Muscle of leg (tissue), 11 donors: ENCODE results near the gene IRX6. TPM values are rescaled to one million over a fixed set of nuclear protein-coding genes. Genes with fewer than 3 reads are reported as not detected.
A peak's percentile ranks its signal among the peaks of the same experiment; 100 is the strongest.

Experiments
- DNase-seq: peaks from one replicate; pipeline ENCODE4 v3.0.0; 2013
- H3K27ac ChIP-seq: one replicate; pipeline ENCODE4 v1.5.1; 2013; ENCODE audit warnings: mild to moderate bottlenecking, low read length, control low read depth
- H3K27me3 ChIP-seq: one replicate; pipeline ENCODE4 v1.6.1; 2013; ENCODE audit warnings: low read length; ENCODE audit not compliant: control insufficient read depth, insufficient read depth
- H3K36me3 ChIP-seq: one replicate; pipeline ENCODE4 v1.6.1; 2013; ENCODE audit warnings: low read length; ENCODE audit not compliant: control insufficient read depth, insufficient read depth
- H3K4me1 ChIP-seq: one replicate; pipeline ENCODE4 v1.6.1; 2013; ENCODE audit warnings: low read length; ENCODE audit not compliant: control insufficient read depth, insufficient read depth
- H3K4me3 ChIP-seq: one replicate; pipeline ENCODE4 v1.5.1; 2013; ENCODE audit warnings: low read length, control low read depth
- H3K9me3 ChIP-seq: replicated peaks from 2 replicates; pipeline ENCODE4 v1.6.1; 2013; ENCODE audit warnings: low read depth, low read length; ENCODE audit not compliant: control insufficient read depth
- WGBS: methylation state at CpG from one replicate; pipeline ENCODE4 v1.1.5; 2013; ENCODE audit warnings: missing lambda C conversion rate; ENCODE audit not compliant: insufficient coverage; 5-methylcytosine and 5-hydroxymethylcytosine counted together
- polyA plus RNA-seq, 8 donors: library from polyadenylated mRNA; unstranded; fragments of 120-200 nt; gene quantifications; one replicate each; pipeline versions ENCODE4 v1.2.1 to v1.2.3, GENCODE V29; 2013; ENCODE audit warnings: inconsistent platforms in 1 of 8, low replicate concordance in 1 of 8; ENCODE audit not compliant: insufficient read length in 8 of 8, insufficient read depth in 1 of 8
- total RNA-seq: library from RNA; stranded (reverse); fragments of 120-200 nt; gene quantifications from one replicate; pipeline ENCODE4 v1.2.4, GENCODE V29; 2013

IRX6 gene
- total and polyA plus RNA-seq, 9 donors = 0.09 to 0.85 (median 0.25) TPM

- no peak for DNase-seq
- no peak overlapping the region for H3K4me3 ChIP-seq
- no peaks in the 10 kb centered on the region for H3K36me3 ChIP-seq
- H3K27ac ChIP-seq = no peak overlapping the region
- H3K4me1 ChIP-seq = no peaks in the 10 kb centered on the region
- no peaks in the 10 kb centered on the region for H3K27me3 ChIP-seq
- no CpG with 5 or more reads among the region's 3 CpGs for WGBS
- no peaks in the 10 kb centered on the region for H3K9me3 ChIP-seq
These were observed 33.2 kb downstream of the IRX6 start for GRCh38 chr16:55357241-55357640.

DNA sequence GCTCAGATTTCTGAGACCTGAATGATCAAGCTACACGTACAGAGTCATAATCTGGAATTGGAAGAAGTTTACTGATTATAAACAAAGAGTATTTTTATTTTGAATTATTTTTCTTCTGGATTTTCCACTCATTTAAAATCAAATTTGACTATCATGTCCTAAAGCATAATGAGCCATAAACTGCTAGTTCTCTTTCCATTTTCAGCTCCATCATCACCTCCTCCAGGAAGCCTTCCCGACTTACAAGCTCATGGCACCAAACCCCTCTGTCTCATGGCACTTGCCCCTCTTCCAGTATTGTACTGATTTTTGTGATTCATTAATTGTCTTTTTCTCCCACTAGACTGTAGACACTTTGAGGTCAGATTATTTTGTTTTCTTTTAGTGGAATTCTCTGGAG, 35.9 kb downstream of the IRX6 start:
- Histone ChIP-seq H3K4me3 (no peak overlapping the region), H3K4me1 (no peaks in the 10 kb centered on the region), H3K27me3 (peaks cover 4% of the 10 kb centered on the region), H3K9me3 (no peaks in the 10 kb centered on the region), H3K36me3 (no peaks in the 10 kb centered on the region), H3K27ac (no peak overlapping the region)
- no CpG with 5 or more reads among the region's 2 CpGs for WGBS
- no peak for DNase-seq

DNA sequence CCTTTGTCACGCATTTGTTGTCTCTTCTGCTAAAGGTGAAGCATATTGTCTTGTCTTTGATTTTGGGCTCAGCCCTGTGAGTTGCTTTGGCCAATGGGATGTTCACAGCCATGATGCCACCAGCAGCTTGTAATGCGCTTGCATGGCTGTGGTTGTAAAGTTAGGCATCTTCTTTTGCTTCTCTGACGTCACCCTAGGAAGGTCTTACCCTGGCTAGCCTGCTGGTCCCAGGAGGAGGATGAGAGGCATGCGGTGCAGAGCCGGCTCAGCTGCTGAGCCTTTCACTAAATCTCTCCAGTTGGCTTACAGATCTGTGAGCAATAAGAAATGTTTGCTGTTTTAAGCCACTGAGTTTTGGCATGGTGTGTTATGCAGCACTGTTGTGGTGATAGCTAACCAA, 40.8 kb downstream of the IRX6 start:
- no peak for DNase-seq
- Histone ChIP-seq H3K27ac (no peak overlapping the region), H3K4me3 (no peak overlapping the region), H3K36me3 (no peaks in the 10 kb centered on the region), H3K4me1 (peaks cover 6% of the 10 kb centered on the region), H3K9me3 (no peaks in the 10 kb centered on the region), H3K27me3 (peaks cover 8% of the 10 kb centered on the region)
- 83% methylated on average over 2 of the region's 5 CpGs for WGBS

DNA sequence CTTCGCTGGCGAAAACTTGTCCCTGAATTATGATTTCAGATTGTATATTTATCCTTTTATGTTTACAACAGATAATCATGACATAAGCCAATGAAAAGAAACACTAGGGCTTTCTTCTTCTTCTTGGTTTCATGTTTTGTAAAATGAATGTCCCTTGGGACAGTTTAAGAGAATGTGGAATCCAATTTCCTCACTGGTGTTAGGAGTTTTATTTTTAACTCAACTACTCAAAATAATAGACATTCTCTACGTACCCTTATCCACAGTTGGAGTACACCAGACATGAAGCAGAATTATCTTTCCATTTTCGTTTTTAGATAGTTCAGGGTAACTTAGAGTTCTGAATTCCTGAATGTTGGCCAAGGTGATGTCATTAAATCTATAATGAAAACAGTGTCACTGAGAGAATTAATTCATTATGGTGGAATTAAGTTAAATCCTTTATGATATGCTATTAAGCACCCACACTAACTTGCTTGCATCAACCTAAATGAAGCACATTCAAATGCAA, 43.4 kb downstream of the IRX6 start:
- DNase-seq = peak; percentile 69
- Histone ChIP-seq H3K4me3 (no peak overlapping the region), H3K27ac (no peak overlapping the region), H3K36me3 (no peaks in the 10 kb centered on the region), H3K4me1 (peaks cover 6% of the 10 kb centered on the region), H3K9me3 (no peaks in the 10 kb centered on the region), H3K27me3 (peaks cover 17% of the 10 kb centered on the region)
- WGBS = no CpG with 5 or more reads among the region's 4 CpGs

- DNase-seq = peak; percentile 86
- Histone ChIP-seq H3K27me3 (peaks cover 17% of the 10 kb centered on the region), H3K36me3 (no peaks in the 10 kb centered on the region), H3K27ac (peak overlapping the region; percentile 26), H3K4me3 (no peak overlapping the region), H3K9me3 (no peaks in the 10 kb centered on the region), H3K4me1 (peaks cover 6% of the 10 kb centered on the region)
- no CpG with 5 or more reads among the region's 4 CpGs for WGBS
These were observed 44.0 kb downstream of the IRX6 start for GRCh38 chr16:55367866-55368603.

DNA sequence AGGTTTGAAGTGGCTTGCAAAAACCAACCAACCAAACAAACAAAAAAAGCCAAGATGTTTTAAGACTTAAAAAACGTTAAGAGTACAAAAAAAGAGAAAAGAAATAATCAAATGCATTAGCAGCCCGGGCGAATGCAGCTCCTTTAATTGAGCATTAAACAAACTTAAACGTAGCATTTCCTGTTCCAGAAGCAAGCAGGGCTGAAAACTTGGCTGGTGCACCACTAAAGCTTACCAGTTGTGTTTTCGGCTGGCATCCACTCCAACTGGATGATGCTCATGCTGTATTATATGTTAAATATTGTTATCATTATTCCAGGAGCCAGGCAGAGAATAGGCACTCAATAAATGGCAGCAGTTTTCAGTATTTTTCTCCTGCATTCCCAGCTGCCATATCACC, 45.1 kb downstream of the IRX6 start:
- Histone ChIP-seq H3K27ac (no peak overlapping the region), H3K4me1 (peaks cover 6% of the 10 kb centered on the region), H3K36me3 (no peaks in the 10 kb centered on the region), H3K27me3 (peaks cover 17% of the 10 kb centered on the region), H3K4me3 (no peak overlapping the region), H3K9me3 (no peaks in the 10 kb centered on the region)
- DNase-seq = peak; percentile 41
- no CpG with 5 or more reads among the region's 5 CpGs for WGBS

DNA sequence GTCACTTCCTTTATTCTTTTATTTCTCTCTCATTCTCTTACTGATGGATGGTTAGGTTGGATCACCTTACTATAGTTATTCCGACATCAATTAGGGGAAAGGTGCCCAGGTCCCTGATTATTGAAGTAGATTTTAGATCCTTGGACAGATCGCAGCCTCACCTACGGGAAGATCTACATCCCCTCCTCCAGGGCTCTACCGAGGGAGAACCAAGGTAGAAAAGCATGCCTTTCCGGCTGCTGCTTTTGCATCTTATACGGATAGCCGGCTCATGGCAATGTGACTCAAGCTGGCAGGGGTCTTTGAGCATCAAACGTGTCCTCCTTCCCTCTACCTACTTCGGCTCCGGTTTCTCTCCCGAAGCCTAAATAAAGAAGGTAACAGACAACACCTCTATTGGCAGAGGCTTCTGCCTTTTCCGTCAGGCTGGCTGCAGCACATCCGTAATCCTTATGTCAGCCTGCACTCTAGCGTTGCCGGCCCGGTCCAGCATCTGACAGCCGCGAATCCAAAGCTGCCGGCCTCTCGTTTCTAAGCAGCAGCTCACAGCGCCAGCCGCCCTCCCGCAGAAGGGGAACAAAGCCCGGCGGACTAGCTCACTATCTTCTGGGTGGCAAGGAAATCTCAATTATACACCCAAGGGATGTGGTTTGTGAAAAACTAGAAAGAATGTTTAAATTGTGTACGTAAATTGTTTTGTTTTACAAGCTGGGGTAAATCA, 46.9 kb downstream of the IRX6 start:
- WGBS = 3% methylated on average over 16 of the region's 26 CpGs
- peaks cover 6% of the 10 kb centered on the region for H3K4me1 ChIP-seq
- H3K27ac ChIP-seq = no peak overlapping the region
- H3K27me3 ChIP-seq = peaks cover 12% of the 10 kb centered on the region
- H3K4me3 ChIP-seq = no peak overlapping the region
- H3K9me3 ChIP-seq = no peaks in the 10 kb centered on the region
- H3K36me3 ChIP-seq = no peaks in the 10 kb centered on the region
- peak; percentile 82 for DNase-seq

DNA sequence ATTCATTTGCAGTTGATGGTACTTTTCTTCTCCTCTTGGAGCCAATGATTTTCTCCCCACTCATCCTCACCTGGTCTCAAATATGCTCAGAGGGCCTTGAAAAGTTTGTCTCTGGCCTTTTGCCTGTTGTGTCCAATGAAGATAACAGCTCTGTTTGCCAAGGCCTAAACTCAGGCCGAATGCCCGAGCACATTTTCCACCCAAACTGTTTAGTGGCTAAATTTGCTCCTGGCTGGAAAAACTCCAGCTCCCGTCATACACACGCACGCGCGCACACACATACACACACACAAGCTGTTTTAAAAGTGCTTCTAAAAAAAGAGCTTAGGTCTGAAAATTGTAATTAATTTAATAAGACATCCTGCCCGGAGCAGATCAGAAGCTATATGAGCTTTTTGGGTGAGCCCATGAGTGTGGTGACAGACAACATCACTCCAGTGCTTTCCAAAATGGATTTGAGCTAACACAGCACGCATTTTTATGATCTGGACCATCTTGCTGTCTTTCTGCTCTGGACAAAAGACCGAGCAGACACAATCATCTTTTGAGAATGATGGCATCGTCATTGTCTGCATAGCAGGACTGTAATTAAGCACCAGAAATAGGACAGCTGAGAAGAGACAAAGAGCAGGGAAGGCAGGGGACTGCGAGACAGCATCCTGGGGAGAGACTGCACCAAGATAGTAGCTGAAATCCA, 48.9 kb downstream of the IRX6 start:
- no peak for DNase-seq
- Histone ChIP-seq H3K4me1 (no peaks in the 10 kb centered on the region), H3K27me3 (peaks cover 12% of the 10 kb centered on the region), H3K27ac (no peak overlapping the region), H3K4me3 (no peak overlapping the region), H3K9me3 (no peaks in the 10 kb centered on the region), H3K36me3 (no peaks in the 10 kb centered on the region)
- WGBS = 63% methylated on average over 4 of the region's 12 CpGs

DNA sequence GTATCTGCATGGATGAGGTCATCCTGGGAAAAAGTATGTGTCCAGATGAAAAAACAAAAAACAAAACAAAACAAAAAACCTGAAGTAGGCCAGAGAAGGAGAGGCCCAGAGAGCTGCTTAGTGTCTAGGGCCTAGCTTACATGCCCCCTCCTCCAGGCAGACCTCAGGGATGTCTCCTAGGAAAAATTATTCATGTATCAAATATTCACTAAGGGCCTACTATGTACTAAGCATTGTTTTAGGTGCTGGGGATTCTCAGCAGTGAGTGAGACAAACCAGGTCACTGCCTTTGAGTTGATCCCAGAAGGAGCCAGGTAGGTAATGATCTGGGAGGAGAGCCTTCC, 49.5 kb downstream of the IRX6 start:
- H3K4me1 ChIP-seq = no peaks in the 10 kb centered on the region
- H3K9me3 ChIP-seq = no peaks in the 10 kb centered on the region
- no peak for DNase-seq
- peaks cover 12% of the 10 kb centered on the region for H3K27me3 ChIP-seq
- no peak overlapping the region for H3K27ac ChIP-seq
- H3K36me3 ChIP-seq = no peaks in the 10 kb centered on the region
- no peak overlapping the region for H3K4me3 ChIP-seq

- no peak overlapping the region for H3K27ac ChIP-seq
- H3K27me3 ChIP-seq = peaks cover 5% of the 10 kb centered on the region
- H3K36me3 ChIP-seq = no peaks in the 10 kb centered on the region
- H3K4me1 ChIP-seq = peaks cover 6% of the 10 kb centered on the region
- H3K4me3 ChIP-seq = no peak overlapping the region
- no peak for DNase-seq
- no peaks in the 10 kb centered on the region for H3K9me3 ChIP-seq
- 100% methylated on average over 1 of the region's 3 CpGs for WGBS
These were observed 52.0 kb downstream of the IRX6 start for GRCh38 chr16:55376045-55376444.
